OCI-LY3 (cell line): ENCODE results near the gene RIBC1.

ENCODE experiments used
- H2AFZ ChIP-seq: fragments of 200-600, 300-600 bp; shearing (Covaris generic); 2 replicates; pipeline ENCODE4 v1.6.0; 2014; ENCODE audit warnings: antibody characterized with exemption, low read depth, low read length
- H3K27ac ChIP-seq: fragments of 200-600, 300-600 bp; sonication (generic); 2 replicates; pipeline ENCODE4 v1.5.1; 2014; ENCODE audit warnings: mild to moderate bottlenecking, low read length, moderate library complexity, mixed read lengths
- H3K27me3 ChIP-seq: fragments of 200-600, 300-600 bp; sonication (generic); 2 replicates; pipeline ENCODE4 v1.6.1; 2014; ENCODE audit warnings: low read depth, low read length, mixed read lengths
- H3K36me3 ChIP-seq: fragments of 200-600, 300-600 bp; sonication (generic); replicated peaks from 2 replicates; pipeline ENCODE3; 2014; ENCODE audit warnings: low read depth, low read length, mixed read lengths
- H3K4me1 ChIP-seq: fragments of 300-600, 200-600 bp; sonication (generic); 2 replicates; pipeline ENCODE4 v1.6.1; 2014; ENCODE audit warnings: low read length, mixed read lengths
- H3K4me2 ChIP-seq: fragments of 200-600, 300-600 bp; sonication (generic); 2 replicates; pipeline ENCODE4 v1.6.1; 2014; ENCODE audit warnings: low read length, mixed read lengths
- H3K4me3 ChIP-seq: fragments of 300-600, 200-600 bp; sonication (generic); 2 replicates; pipeline ENCODE4 v1.5.1; 2014; ENCODE audit warnings: antibody characterized with exemption, mild to moderate bottlenecking, low read length, moderate library complexity
- H3K79me2 ChIP-seq: fragments of 300-600, 200-600 bp; shearing (Covaris generic); 2 replicates; pipeline ENCODE4 v1.6.1; 2014; ENCODE audit warnings: mild to moderate bottlenecking, low read length, mixed read lengths
- H3K9ac ChIP-seq: fragments of 300-600, 200-600 bp; shearing (Covaris generic); 2 replicates; pipeline ENCODE4 v1.6.0; 2014; ENCODE audit warnings: mild to moderate bottlenecking, low read length, moderate library complexity
- H3K9me3 ChIP-seq: fragments of 200-600, 300-600 bp; shearing (Covaris generic); 2 replicates; pipeline ENCODE4 v1.6.1; 2014; ENCODE audit warnings: low read length, mixed read lengths; ENCODE audit not compliant: insufficient read depth
- H4K20me1 ChIP-seq: fragments of 200-600, 300-600 bp; sonication (generic); 2 replicates; pipeline ENCODE4 v1.6.1; 2016; ENCODE audit warnings: low read length, mixed read lengths; ENCODE audit not compliant: insufficient read depth
- CTCF ChIP-seq: fragments of 200-600, 300-600 bp; sonication (generic); IDR thresholded peaks from 2 replicates; pipeline ENCODE4 v1.5.1; 2014; ENCODE audit warnings: antibody characterized with exemption, low read length, low read depth
- EZH2phosphoT487 ChIP-seq: fragments of 200-600 bp; shearing (Covaris generic); IDR thresholded peaks from 2 replicates; pipeline ENCODE4 v1.6.1; 2018; ENCODE audit warnings: antibody characterized with exemption, mixed run types, low read depth

RIBC1 gene

GRCh38 chrX:53433651-53434639 is 11.3 kb downstream of the RIBC1 start, which contains the start of gene HSD17B10:
TSS of gene HSD17B10 (minus strand) at chrX:53434370. CDS start at chrX:53434345, 25 bp downstream.
- peak within 1 kb of the TSS; percentile 97 for H2AFZ ChIP-seq
- peak within 1 kb of the TSS; percentile 98 for H3K4me2 ChIP-seq
- peaks cover 11% of the 10 kb centered on the region for H3K79me2 ChIP-seq
- peaks cover 25% of the 10 kb centered on the region for H3K4me1 ChIP-seq
- H3K27ac ChIP-seq: peak within 1 kb of the TSS; percentile 31; the same call in 1 of the 2 replicates
- no peaks in the 10 kb centered on the region for H4K20me1 ChIP-seq
- H3K9ac ChIP-seq: peak within 1 kb of the TSS; percentile 87
- no peaks in the 10 kb centered on the region for H3K9me3 ChIP-seq
- H3K4me3 ChIP-seq: peak within 1 kb of the TSS; percentile 97
- no peak for TF ChIP-seq CTCF
- no peak for TF ChIP-seq EZH2phosphoT487
- H3K27me3 ChIP-seq: no peaks in the 10 kb centered on the region
- H3K36me3 ChIP-seq: peaks cover 11% of the 10 kb centered on the region

GRCh38 chrX:53435997-53436396 is 13.3 kb downstream of the RIBC1 start:
- Histone ChIP-seq H3K4me1 (peaks cover 25% of the 10 kb centered on the region), H3K4me3 (no peak overlapping the region), H3K9ac (no peak overlapping the region), H3K4me2 (peak overlapping the region; percentile 41), H3K79me2 (peaks cover 11% of the 10 kb centered on the region), H3K27ac (no peak overlapping the region), H3K27me3 (no peaks in the 10 kb centered on the region), H2AFZ (no peak overlapping the region), H3K9me3 (no peaks in the 10 kb centered on the region), H3K36me3 (peaks cover 6% of the 10 kb centered on the region), H4K20me1 (no peaks in the 10 kb centered on the region)
- TF ChIP-seq CTCF (peak; percentile 67), EZH2phosphoT487 (no peak)

GRCh38 chrX:53437206-53437605 is 14.5 kb downstream of the RIBC1 start:
- Histone ChIP-seq H3K36me3 (peaks cover 1% of the 10 kb centered on the region), H2AFZ (no peak overlapping the region), H3K27me3 (no peaks in the 10 kb centered on the region), H3K79me2 (peaks cover 11% of the 10 kb centered on the region), H3K27ac (no peak overlapping the region), H3K4me2 (peak overlapping the region; percentile 41), H3K4me1 (peaks cover 30% of the 10 kb centered on the region), H3K9me3 (no peaks in the 10 kb centered on the region), H3K4me3 (no peak overlapping the region; the same call in 1 of the 2 replicates), H3K9ac (no peak overlapping the region), H4K20me1 (no peaks in the 10 kb centered on the region)
- TF ChIP-seq EZH2phosphoT487: no peak
- no peak for TF ChIP-seq CTCF

GRCh38 chrX:53438174-53438831 is 15.6 kb downstream of the RIBC1 start:
- Histone ChIP-seq H3K36me3 (no peaks in the 10 kb centered on the region), H3K79me2 (peaks cover 9% of the 10 kb centered on the region), H4K20me1 (no peaks in the 10 kb centered on the region), H3K27me3 (no peaks in the 10 kb centered on the region), H3K9ac (no peak overlapping the region), H3K4me3 (no peak overlapping the region), H3K4me1 (peaks cover 30% of the 10 kb centered on the region), H2AFZ (no peak overlapping the region), H3K4me2 (no peak overlapping the region), H3K27ac (no peak overlapping the region), H3K9me3 (no peaks in the 10 kb centered on the region)
- no peak for TF ChIP-seq CTCF
- no peak for TF ChIP-seq EZH2phosphoT487
